HG03135 (cell line): ENCODE data around the gene TRIM17.

Experiments used
- ATAC-seq: cut with Tn5 transposase; IDR thresholded peaks from one replicate; pipeline ENCODE4 v1.9.1; 2021; ENCODE audit warnings: mild to moderate bottlenecking, moderate library complexity; ENCODE audit not compliant: unreplicated experiment

TRIM17 gene

DNA sequence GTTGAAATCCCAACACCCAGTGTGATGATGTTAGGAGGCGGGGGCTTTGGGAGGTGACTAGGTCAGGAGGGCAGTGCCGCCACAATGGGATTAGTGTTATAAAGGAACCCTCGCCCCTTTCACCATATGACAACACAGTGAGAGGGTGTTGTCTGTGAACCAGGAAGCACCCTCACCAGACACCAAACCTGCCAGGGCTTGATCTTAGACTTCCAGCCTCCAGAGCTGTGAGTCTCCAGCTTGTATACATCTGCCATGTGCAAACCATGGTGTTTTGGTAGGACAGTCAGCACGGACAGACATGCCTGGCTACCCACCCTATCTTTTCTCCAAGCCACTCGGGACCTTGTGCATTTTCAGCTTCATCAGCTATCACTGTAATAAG, 14.0 kb downstream of the TRIM17 start:
- ATAC-seq: no peak

DNA sequence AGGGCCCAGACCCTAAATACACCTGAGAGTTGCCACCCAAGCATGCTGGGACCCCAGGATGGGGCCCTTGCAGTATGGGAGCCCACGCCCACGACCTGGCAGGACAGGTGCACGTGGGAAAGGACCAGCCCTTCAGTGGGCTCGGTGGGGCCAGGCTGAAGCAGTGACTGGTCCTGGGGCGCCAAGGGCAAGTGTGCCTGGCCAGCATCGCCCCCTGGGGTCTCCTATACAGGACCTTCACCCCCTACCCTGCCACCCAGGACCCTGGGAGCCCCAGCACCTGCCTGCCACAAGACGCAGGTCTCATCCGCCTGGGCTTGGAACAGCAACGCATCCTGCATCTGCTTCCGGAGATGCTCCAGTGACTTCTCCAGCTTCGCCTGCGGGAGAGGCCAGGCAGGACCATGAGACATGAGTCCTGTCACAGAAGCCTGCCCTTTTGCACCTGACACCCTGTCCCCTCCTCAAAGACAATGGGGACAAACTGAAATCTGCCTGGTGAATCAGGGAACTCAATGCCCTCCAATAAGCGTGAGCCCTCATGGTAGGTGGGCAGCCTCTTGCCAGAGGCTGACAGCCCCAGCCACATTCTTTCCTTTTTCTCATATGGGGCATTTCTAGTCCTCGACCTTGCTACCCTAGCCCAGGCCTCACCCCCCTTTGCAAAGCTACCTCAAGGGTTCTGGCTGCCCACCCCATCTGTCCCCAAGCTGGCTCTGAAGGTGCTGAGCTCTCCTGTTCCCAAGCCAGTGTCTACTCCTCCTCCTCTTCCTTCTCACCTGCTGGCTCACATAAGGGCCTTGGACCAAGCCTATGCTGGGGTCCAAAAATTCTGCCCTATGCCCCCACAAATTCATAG, 14.7 kb downstream of the TRIM17 start:
- no peak for ATAC-seq

DNA sequence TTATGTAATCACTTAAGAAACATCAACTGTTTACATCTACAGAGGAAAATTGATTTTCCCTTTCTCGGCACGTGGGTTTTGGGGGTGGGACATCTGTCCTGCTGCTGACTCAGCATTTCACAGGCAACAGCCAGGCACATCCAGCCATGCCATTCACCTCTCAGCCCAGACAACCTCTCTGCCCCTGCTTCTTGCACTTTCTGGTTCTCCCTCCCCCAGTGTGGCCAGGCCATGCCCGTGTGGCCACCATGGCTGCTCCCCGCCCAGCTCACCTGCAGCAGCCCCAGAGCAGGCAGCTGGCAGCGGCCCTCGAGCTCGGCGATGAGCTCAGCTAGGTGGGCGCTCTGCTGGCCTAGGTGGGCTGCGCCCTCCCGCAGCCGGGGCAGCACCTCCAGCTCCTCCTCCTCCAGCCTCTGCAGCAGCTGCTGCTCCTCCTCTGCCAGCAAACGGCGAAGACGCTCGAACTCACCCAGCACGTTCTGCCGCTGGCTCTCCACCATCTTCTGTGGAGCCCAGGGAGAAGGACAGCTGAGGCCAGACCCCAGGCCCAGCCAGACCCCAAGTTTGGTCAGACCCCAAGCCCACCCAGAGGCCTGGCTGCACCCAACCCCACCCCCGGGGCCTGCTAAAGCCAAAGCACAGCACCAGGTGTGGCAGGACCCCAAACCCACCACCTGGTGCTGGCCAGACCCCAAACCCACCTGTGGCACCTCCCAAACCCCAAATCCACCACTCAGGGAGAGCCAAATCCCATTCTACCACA, 15.8 kb downstream of the TRIM17 start:
- no peak for ATAC-seq

DNA sequence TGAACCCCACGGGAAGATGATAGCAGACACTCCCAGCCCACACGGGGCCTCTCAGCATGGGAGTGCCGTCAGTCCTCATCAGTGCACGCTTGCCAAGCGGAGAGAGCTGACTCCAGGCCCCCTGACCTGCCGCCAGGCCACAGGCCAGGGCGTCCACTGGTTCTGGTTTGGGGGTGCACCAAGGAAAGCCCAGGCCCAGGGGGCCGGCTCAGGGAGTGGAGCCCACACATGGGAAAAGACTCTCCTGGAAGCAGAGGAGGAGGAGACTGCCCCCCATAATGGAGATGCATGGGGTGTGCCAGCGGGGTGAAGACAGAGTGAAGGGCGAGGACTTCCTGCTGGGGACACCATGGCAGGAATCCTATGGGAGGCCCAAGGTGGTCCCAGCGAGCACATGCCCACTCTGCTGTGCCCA, 16.4 kb downstream of the TRIM17 start:
- no peak for ATAC-seq

DNA sequence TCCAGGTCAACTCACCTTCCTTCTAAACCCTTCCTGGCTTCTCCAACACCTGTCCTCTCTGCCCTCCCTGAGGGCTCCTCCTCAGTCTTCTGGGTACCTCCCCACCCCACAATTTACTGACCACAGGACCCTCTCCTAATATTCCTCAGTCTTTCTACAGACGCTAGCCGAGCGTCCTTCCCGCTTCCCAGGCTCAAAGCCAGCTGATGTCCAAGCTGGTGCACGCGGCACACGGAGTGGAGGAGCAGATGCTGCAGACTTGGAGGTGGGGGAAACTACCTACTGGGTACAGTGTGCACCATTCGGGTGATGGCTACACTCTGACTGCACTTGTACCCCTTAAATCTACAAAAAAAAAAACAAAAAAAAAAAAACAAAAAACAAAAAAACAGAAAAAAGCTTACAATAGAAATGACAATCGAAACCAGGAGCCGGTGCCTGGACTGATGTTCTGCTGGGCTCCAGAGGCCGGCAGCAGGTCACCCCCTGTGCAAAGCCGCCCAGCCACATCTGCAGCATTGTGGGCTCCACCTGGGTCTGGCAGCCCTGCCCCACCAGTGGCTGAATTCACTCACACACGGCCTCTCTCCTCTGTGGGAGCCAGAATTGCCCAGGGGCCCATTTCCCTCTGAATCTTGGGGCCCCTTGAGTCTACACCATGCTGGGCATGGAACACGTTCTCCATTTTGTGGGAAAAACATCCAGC, 17.0 kb downstream of the TRIM17 start:
- no peak for ATAC-seq

DNA sequence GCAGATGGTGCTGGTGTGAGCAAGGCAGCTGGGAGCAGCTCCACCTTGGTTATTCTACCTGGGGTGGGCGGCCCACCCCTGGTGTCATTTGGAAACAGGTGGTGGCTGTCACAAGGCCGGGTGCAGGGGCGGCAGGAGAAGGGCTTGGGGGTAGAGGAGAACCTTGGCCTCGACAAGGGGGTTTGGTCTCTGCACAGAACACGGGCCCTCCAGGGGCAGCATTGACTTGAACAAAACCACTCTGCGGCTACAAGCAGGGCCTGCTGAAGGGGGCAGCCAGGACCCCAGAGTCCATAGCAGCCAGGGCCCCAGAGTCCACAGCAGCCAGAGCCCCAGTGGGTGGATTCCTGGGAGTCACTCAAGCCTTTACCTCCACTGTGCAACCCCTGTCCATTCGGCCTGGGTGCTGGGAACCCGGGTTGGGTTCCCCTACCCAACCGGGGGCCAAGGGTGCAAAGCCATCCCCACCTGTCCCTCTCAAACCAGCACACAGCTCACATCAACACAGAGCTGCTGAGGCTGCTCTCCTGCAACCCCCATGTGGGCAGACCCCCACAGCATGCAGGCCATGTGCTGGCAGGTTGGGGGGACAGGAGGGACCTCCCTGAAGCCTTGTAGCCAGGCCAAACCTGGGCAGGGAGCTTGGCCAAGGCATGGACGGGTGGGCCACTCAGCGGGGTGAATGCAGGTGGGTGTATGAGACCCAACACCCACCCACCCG, 17.8 kb downstream of the TRIM17 start:
- no peak for ATAC-seq

DNA sequence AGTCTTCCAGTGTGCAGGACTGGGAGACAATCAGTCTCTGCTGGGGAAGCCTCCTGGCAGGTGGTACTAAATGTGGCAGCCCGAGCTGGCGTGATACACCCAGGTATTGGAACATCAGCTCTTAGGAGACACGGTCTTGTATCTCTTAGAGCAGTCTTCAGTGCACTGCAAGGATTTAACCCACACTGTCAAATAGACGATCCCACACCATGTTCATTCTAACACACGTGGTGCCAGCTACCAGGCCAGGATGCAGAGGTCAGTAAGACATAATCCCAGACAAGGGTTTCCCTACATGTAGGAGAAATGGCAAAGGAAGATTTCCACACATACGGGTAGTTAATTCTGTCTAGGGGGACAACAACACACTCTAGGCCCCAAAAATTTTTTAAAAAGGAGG, 18.7 kb downstream of the TRIM17 start:
- no peak for ATAC-seq

DNA sequence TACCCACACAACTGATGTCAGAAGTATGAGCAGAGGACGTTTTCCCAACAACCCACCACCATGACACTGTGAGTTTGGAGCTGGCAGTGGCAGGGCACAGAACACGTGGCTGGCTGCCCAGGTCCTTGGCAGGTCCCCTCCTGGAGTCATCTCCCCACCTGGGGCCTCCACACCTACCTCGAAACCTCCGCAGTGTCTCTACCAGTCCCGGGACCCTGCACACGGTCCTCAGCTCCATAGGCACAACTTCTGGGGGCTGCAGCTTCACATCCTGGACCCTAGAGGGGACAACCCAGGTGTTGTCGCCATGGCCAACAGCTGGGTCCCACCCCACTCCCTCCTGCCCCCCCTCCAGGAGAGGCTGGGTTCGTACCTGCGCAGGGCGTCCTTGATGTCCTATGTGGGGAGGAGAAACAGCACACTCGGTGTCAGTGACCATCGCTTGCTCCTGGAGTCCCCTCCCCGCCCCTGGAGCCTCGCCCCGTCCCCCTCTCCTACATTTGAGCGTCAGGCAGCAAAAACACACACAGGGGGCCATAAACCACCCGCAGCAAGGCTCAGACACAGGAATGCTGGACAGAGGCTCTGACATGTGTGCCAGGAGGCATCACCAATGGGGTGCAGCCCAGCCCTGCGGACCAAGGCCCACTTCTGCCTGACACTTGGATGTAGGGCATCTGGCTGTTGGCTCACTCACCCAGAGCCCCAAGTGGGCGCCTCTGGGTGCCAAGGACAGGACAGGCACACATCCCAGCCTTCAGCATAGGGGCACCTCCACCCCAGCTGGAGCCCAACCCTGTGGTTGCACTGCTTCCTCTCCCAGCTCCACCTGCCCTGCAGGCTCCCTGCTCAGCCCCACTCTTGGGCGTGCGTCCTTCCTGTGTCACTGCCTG, 19.6 kb downstream of the TRIM17 start:
- no peak for ATAC-seq

DNA sequence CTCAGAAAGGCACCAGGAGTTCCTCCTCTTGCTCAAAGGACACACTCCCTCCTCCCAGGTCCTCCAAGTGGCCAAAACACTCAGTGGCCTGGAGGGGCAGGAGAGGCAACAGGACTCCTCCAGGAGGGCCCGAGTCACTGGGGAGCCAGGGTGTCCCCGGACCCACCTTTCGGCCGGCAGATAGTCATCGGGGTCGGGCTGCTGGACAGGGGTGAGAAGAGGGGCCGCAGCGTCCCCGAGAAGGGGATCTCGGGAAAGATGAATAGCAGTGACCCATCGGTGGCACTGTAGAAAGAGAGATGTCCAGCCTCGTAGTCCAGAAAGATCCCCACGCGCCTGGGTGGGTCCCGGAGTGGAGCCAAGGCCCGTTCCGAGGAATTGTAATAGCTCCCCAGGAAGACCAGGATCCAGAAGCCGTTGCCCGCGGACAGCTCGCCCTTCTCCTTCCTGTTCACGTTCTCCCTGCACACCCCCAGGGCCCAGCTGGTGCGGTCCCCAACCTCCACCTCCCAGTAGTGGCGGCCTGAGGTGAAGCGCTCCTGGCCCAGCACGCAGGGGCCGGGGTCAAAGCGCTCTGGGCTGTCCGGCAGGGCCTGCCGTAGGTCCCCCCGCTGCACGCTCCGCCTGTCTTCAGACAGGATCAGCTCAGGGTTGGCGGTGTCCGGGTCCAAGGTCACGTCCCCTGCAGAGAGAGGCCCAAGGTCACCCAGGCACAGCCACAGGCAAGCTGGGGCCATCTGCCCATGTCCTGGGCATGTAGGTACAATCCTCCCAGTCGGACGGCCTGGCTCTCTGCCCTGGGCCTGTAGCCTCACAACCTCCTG, 21.9 kb downstream of the TRIM17 start:
- ATAC-seq: no peak

DNA sequence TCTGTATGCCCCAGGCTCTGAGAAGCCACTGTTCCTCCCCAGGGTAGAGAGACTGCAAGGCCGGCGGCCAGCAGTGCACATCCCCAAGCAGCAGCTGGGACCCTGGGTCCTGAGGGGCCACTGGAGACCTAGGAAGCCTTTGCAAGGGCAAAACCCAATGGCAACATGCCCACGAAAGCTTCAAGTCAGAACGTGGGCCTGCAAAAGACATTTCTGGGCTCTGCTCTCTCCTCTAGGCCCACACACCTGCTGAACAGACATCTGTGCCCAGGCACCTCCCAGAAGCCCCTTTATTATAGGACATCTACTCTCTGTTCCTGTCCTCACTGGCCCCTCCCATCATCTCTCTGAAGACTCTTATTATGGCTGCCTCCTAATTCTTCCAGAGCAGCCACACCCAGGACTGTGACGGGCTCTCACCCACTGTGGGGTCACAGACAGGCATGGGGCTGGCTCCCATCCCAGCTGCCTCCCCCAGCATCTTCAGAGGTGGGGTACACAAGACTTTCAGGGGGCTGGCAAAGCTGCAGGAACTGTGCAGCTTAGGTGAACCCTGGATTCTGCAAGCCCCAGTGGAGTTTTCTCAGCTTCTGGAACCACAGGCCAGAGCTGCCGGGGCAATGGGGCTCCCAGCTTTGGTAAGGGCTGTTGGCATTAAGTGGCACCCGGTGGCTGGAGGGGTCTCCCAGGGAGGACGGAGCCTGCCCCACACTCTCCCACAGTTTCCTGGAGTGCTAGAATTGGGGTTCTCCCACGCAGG, 22.7 kb downstream of the TRIM17 start:
- ATAC-seq: no peak

DNA sequence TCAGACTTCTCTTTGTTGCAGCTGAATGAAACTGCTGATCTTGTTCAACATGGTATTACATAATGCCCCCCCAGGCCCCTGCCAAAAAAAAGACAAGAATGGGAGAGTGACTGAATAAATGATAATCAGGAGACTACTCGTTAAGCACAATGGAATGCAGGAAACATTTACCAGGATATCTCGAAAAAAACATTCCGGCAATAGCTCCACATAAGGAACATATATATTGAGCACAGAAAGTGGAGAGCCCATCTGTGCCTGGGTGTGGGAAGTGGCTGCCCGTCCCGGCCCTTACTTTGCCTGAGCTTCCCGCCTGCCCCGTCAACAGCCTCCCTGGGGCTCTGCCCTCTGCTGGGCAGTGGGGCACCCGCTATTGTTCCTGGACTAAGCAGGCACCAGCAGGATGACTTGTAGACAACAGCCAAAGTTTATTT, 23.4 kb downstream of the TRIM17 start:
- no peak for ATAC-seq

DNA sequence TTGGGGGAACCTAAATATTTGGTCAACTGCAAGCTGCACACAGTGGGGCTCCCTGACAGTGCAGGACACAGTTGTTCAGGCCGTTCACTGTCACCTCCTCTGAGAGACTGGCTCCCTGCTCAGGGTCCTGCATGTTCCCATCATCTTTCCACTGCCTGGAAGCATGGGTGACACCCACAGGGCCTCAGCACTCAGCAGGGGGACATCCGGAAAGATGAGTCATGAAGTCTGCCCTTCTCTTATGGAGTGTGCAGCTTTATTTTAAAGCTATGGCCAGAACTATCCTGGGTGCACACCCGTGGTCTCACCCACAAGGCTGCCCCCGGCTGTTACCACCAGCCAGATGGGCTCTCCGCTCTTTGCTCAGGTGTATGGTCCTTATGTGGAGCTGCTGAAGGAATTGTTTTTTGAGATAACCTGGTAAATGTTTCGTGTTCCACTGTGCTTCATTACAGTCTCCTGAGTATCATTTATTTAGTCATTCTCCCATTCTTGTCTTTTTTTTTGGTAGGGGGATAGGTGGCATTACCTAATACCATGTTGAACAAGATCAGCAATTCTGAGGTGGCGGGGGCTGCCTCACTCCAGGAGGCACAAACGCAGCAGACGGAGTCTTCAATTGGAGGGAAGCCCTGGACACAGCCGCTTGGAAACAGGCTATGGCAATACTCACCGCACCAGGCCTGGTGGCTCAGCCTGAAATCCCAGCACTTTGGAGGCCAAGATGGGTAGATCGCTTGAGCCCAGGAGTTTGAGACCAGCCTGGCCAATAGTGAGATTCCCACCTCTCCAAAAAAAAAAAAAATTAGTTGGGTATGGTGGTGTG, 24.3 kb downstream of the TRIM17 start:
- no peak for ATAC-seq

DNA sequence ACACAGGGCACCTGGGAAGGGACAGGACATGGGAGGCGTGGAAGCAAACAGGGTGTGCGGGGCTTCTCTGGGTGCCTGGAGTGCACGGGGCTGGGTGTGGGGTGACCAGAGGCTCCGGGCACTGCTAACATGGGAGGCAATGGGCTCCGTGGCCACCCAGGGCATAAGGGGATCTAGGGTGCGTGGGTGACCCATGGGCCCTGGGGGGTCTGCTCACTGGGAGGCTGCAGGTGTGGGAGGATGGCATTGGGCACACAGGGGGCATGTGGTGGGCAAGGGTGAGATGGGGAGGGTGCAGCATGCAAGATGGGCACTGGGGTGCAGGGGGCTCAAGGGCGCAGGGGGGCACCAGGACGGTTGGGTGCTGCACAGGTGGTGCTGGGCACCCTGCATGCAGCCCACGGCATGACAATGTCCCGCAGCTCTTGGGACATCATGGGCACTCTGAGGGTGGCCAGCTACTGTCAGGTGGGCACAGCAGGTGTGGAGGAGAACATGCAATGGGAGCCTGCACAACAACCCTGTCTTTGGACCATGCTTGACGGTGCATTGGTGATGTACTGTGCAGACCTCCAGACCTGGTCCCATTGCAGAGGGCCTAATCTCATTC, 25.1 kb downstream of the TRIM17 start:
- no peak for ATAC-seq

DNA sequence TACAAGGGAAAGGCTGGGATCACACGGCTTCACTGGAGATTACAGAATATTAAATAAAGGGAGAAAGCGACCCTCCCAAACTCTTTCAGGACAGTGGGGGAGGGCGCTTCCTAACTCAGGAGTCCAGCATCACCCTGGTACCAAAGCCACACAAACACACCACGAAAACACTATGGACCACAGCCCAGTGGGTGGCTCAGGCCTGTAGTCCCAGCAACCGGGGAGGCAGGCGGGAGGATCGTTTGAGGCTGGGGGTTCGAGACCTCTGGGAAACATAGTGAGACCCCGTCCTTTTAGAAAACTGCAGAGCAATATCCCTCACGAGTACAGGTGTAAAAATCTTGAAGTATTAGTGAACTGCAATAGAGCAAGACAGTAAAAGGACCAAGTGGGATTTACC, 26.0 kb downstream of the TRIM17 start:
- no peak for ATAC-seq

DNA sequence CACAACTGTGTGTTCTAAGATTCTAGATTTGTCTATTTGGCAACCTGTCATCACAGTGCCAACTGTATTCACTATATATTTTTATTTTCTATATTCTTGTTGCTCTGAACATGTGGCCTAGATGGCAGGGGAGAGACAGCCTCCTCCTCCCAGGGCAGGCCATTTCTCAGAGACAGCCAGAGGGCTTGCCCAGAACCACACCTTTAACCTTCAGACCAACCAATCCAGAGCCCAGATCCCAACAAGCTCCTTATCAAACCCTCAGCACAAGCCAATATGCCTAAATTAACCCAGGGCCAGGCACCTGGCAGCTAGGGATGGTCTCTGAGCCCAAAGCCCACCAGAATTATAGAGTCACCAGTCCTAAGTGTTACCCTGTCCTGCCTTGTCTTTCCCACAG, 29.3 kb downstream of the TRIM17 start:
- no peak for ATAC-seq

DNA sequence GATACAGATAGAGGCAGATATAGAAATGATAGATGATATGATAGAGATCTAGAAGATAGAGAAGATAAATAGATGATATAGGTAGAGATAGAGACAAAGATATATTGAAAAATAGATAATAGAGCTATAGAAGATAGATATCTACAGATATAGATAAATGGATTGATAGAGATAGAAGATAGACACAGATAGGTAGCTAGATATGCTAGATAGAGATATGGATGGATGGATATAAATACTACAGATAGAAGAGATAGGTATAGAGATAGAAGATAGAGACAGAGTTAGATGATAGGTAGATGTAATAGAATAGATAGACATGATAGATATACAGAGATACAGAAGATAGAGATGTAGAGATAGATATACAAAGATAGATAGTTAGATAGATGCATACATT, 31.4 kb downstream of the TRIM17 start:
- ATAC-seq: no peak

DNA sequence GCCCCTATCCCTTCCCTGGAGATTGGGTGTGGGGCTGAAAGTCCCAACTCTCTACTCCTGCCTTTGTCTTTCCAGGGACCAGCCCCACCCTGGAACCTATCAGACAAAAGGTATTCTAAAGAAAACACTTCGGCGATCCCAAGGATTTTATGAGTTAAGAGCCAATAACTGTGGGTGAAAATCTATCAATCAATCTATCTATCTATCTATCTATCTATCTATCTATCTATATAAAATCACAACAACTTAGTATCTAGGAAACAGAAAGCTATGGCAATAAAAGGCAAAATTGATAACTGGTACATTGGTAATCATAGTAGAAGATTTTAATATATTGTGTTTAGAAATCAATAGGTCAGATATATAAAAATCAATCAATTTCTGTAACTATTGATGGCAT, 32.9 kb downstream of the TRIM17 start:
- no peak for ATAC-seq
